GM08714 (cell line): ENCODE results near the gene TMEM43.
"Not testable (repeated sequence)": the region's sequence is repeated elsewhere in the genome, so short reads cannot be mapped to it uniquely, and the experiment has no call there.

ENCODE experiments used
- H3K4me3 ChIP-seq: fragments of 200-500 bp; sonication (Bioruptor generic); 2 replicates; pipeline ENCODE4 v1.5.1; 2014; ENCODE audit warnings: mild to moderate bottlenecking, low read length, inconsistent platforms
- ZNF274 ChIP-seq: IDR thresholded peaks from 2 replicates; pipeline ENCODE4 v1.6.1; 2012; ENCODE audit warnings: mild to moderate bottlenecking, low read depth, low read length

The TMEM43 gene

GRCh38 chr3:14124615-14125192 lies at the start of gene TMEM43, which contains the start of gene CHCHD4:
Gene TMEM43 (plus strand): TSS chr3:14125052. CDS start chr3:14125194, 142 bp downstream.
Gene CHCHD4 (minus strand): TSS chr3:14124870. CDS start chr3:14124676, 194 bp downstream.
- TF ChIP-seq ZNF274 = no peak
- peak within 1 kb of the TSS; percentile 81 for H3K4me3 ChIP-seq

GRCh38 chr3:14075233-14075632 lies 49.6 kb upstream of the TMEM43 start:
- H3K4me3 ChIP-seq = not testable (repeated sequence)

DNA sequence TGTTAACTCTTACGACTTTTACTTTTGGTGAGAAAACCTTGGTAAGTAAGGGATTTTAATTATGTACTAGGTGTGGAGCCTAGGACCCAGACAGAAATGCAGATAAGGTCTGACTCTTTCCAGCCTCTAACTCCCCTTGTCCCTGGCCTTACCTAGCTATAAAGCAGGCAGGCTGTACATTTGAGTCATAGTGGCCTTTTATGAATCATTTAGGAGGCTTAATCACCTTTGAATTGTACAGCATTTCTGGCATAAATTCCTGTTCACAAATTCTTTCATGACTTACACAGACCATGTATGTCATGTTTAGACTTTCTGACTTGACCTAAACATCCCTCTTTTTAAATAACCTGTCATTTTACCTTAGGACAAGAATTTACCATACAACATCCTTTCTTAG lies 47.5 kb upstream of the TMEM43 start:
- no peak for TF ChIP-seq ZNF274
- no peak overlapping the region for H3K4me3 ChIP-seq

DNA sequence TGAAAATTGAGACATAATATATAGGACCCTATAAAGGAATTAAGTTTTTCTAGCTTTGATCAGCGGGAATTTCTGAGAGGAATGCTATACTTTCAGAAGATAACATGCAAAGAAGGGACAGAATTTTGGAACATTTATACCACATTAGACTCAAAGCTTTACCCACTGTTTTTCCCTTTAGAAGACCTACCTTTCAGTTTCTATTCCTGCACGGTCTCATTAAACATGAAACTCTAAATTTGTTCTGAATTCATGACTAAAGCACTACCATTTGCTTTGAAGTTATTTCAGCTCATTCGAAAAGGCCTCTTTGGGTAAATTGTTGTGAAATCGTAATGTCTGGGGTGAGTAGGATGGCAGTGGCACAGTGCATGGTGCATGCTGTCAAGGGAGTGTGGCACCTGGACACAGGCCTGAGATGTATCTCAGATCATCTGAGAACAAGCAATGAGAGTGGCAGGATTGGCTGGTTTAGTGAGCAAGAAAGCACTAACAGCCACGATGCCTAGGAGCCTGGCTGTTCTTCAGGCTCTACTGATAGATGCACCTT lies 42.7 kb upstream of the TMEM43 start:
- no peak for TF ChIP-seq ZNF274
- H3K4me3 ChIP-seq = no peak overlapping the region

GRCh38 chr3:14087461-14087860 lies 37.4 kb upstream of the TMEM43 start:
- not testable (repeated sequence) for H3K4me3 ChIP-seq

GRCh38 chr3:14091959-14092358 lies 32.9 kb upstream of the TMEM43 start:
- H3K4me3 ChIP-seq = not testable (repeated sequence)

DNA sequence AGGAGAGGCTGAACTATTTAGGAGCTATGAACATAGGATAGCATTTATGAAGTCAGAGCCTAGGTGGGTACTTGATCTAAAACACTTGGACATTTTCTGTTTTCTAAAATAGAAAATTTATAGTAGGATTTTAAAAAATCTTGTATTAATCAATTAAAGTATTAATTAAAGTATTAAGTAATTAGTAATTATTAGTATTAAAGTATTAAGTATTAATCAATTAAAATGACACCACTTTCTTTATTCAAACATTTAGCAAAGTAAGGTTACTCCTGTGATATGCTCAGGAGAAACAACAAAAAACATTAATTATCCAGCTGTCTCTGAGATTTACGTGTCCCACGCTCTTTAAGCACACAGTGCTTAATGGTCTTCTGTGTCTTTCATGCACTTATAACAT lies 32.4 kb upstream of the TMEM43 start:
- H3K4me3 ChIP-seq = no peak overlapping the region
- TF ChIP-seq ZNF274 = no peak

- TF ChIP-seq ZNF274 = no peak
- no peak overlapping the region for H3K4me3 ChIP-seq
Observed at GRCh38 chr3:14093831-14094230, 31.0 kb upstream of the TMEM43 start.

DNA sequence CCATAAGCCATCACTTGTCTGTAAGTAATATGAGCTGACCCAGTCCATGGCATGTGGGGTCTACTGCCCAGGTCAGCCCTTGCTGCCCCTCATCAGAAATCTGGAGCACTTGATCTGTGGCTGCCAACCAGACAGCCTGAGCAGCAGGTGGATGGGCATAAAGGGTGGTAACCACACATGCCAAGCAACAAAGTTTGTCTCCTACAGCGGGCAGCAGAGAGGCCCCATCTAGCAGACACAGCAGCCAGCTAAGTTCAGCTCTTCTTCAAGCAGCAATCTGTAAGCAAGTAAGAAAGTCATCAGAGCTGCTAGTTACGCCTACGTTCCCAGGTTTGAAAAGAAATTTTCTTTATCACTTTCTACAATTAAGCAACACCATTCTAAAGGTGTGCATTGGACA lies 28.1 kb upstream of the TMEM43 start:
- H3K4me3 ChIP-seq = no peak overlapping the region
- no peak for TF ChIP-seq ZNF274

DNA sequence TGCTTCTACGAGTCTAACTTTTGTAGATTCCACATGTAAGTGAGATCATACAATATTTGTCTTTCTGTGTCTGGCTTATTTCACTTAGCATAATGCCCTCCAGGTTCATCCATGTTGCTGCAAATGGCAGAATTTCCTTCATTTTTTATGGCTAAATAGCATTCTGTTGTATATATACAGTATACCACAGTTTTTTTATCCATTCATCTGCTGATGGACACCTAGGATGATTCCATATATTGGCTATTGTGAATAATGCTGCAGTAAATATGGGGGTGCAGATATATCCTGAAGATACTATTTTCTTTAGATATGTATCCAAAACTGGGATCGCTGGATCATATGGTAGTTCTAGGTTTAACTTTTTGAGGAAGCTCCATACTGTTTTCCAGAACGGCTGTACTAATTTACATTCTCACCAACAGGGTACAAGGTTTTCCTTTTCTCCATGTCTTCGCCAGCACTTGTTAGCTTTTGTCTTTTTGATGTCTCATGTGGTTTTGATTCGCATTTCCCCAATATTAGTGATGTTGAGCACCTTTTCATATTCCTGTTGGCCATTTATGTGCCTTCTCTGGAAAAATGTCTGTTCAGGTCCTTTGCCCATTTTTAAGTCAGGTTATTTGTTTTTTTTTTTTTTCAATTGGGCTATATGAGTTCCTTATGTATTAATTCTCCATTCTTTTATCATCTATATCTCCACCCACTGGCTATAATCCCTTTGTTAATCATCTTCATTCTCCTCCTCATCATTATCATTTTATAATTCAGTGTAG lies 27.0 kb upstream of the TMEM43 start:
- H3K4me3 ChIP-seq = no peak overlapping the region
- no peak for TF ChIP-seq ZNF274

GRCh38 chr3:14109821-14110220 lies 15.0 kb upstream of the TMEM43 start:
- not testable (repeated sequence) for H3K4me3 ChIP-seq

DNA sequence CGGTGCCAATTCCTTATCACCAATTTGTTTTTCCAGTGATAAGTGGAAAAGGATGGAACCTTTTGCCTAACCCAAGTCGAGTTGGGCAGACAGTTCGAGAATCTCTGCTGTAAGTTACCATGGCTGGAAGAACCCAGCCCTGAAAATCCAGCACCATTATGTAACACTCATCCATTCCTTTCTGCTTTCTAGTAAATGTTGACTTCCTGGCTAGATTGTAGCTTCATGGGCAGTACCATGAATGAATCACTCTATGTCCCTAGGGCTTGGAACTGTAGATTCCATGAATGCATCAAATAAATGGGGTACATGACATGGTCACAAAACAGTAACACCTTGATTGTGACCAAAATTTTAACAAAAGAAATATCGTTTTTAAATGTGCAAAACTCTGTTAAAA lies 14.2 kb upstream of the TMEM43 start:
- no peak overlapping the region for H3K4me3 ChIP-seq
- TF ChIP-seq ZNF274 = no peak

DNA sequence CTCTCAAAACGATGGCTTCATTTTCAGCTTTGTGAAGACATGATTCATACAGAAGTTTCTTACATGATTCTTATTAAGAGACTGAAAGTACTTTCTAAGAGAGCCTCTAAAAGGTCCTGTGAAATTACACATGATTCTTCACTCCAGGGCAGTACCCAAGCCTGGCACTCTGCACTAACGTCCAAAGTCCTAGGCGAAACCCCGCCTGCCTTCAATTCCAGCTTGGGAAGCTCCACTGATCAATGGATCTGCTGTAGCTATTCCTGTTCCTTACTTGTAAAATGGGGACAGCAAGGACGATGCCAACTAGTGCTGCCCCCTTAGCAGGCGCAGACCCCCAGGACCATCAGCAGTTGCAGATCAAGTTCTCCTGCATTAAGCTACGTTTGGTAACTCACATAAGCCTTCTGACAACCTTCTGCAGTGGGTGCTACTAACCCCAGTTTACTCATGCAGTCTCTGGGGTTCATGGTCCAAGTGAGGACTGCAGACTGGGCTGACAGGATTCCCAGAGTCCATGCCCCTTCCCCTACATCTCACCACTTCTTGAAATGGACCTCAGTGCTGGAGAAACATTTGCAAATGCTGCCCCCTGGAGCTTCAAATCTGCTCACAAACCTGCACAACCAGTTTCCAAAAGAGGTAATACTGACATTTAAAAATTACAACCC lies 10.8 kb upstream of the TMEM43 start:
- TF ChIP-seq ZNF274 = no peak
- no peak overlapping the region for H3K4me3 ChIP-seq

- no peak overlapping the region for H3K4me3 ChIP-seq
- TF ChIP-seq ZNF274 = no peak
Observed at GRCh38 chr3:14117468-14118399, 7.1 kb upstream of the TMEM43 start.
